ENCODE measurements around the gene LAMA1. TPM values are rescaled to one million over a fixed set of nuclear protein-coding genes. Genes with fewer than 3 reads are reported as not detected.

Gene LAMA1
- total RNA-seq, 2 donors from 2014 or later: 0.99 to 3.4 TPM

GRCh38 chr18:6959110-6959509, 158.5 kb downstream of the LAMA1 start:
- H3K27ac ChIP-seq: no peak overlapping the region
- no peak for TF ChIP-seq POLR2A (IDR thresholded peaks at IDR 0.05)
- no peak for TF ChIP-seq CTCF (IDR thresholded peaks at IDR 0.05)
- H3K9me3 ChIP-seq: no peaks in the 10 kb centered on the region
- DNase-seq (no peak), ATAC-seq (no peak)
- H3K4me3 ChIP-seq: no peak overlapping the region
- intact Hi-C loops (cut with DNase I): no loop called here
- peaks cover 71% of the 10 kb centered on the region for H3K4me1 ChIP-seq
- 96 to 97% methylated on average over 12 of the region's 12 CpGs for WGBS, 2 donors
- no peaks in the 10 kb centered on the region for H3K36me3 ChIP-seq (replicated peaks in 1 of 2; ENCODE audit: insufficient read depth in 1 of 2, low read depth in 2 of 2)
- no peaks in the 10 kb centered on the region for H3K27me3 ChIP-seq

GRCh38 chr18:6956999-6957398, 160.6 kb downstream of the LAMA1 start:
- ATAC-seq (peak; percentile 52), DNase-seq (peak; percentile 36 to 61 (median 57))
- no peak for TF ChIP-seq CTCF (IDR thresholded peaks at IDR 0.05)
- TF ChIP-seq POLR2A (IDR thresholded peaks at IDR 0.05): no peak
- peaks cover 63% of the 10 kb centered on the region for H3K4me1 ChIP-seq
- H3K4me3 ChIP-seq: no peak overlapping the region
- intact Hi-C loops (cut with DNase I): no loop called here
- peak overlapping the region; percentile 43 to 76 (median 54) for H3K27ac ChIP-seq
- WGBS, 2 donors: 35 to 56% methylated on average over 12 of the region's 12 CpGs
- H3K36me3 ChIP-seq (replicated peaks in 1 of 2; ENCODE audit: insufficient read depth in 1 of 2, low read depth in 2 of 2): no peaks in the 10 kb centered on the region
- no peaks in the 10 kb centered on the region for H3K9me3 ChIP-seq
- no peaks in the 10 kb centered on the region for H3K27me3 ChIP-seq

- H3K36me3 ChIP-seq (replicated peaks in 1 of 2; ENCODE audit: insufficient read depth in 1 of 2, low read depth in 2 of 2): no peaks in the 10 kb centered on the region
- no peak overlapping the region for H3K4me3 ChIP-seq
- peak; percentile 42 to 56 (median 52) for DNase-seq
- WGBS, 2 donors: 42% methylated on average over 5 of the region's 5 CpGs
- H3K9me3 ChIP-seq: no peaks in the 10 kb centered on the region
- TF ChIP-seq POLR2A (IDR thresholded peaks at IDR 0.05) (no peak), CTCF (IDR thresholded peaks at IDR 0.05) (no peak)
- H3K27me3 ChIP-seq: no peaks in the 10 kb centered on the region
- H3K4me1 ChIP-seq: peaks cover 63% of the 10 kb centered on the region
- intact Hi-C loops (cut with DNase I): no loop called here
- ATAC-seq: peak; percentile 31
- H3K27ac ChIP-seq: peak overlapping the region; percentile 43 to 76 (median 54)
These were observed 161.1 kb downstream of the LAMA1 start for GRCh38 chr18:6956495-6956894.

- ATAC-seq: no peak
- WGBS, 2 donors: 95 to 96% methylated on average over 18 of the region's 18 CpGs
These were observed 162.3 kb downstream of the LAMA1 start for GRCh38 chr18:6955304-6955703.

More at GRCh38 chr18:6955304-6955703, 162.3 kb downstream of the LAMA1 start:
- peak overlapping the region in 2 of 4 donors; percentile 54 to 76 for H3K27ac ChIP-seq
- no peak overlapping the region for H3K4me3 ChIP-seq
- H3K36me3 ChIP-seq (replicated peaks in 1 of 2; ENCODE audit: insufficient read depth in 1 of 2, low read depth in 2 of 2): no peaks in the 10 kb centered on the region
- TF ChIP-seq POLR2A (IDR thresholded peaks at IDR 0.05) (no peak), CTCF (IDR thresholded peaks at IDR 0.05) (no peak)
- intact Hi-C loops (cut with DNase I): no loop called here
- no peaks in the 10 kb centered on the region for H3K27me3 ChIP-seq
- no peaks in the 10 kb centered on the region for H3K9me3 ChIP-seq
- no peak for DNase-seq
- peaks cover 68% of the 10 kb centered on the region for H3K4me1 ChIP-seq
